ENCODE results near the gene TUBA1C. TPM values are rescaled to one million over a fixed set of nuclear protein-coding genes. Genes with fewer than 3 reads are reported as not detected.
A peak's percentile ranks its signal among the peaks of the same experiment; 100 is the strongest.

Gene TUBA1C
- total and polyA plus RNA-seq, 2 of the 8 experiments (the other 6 are each of a cell fraction or from before 2014, with no cell fraction given) = 504 to 3,101 TPM

GRCh38 chr12:49264466-49264872 is 413 bp upstream of the TUBA1C start (continued):
- TF ChIP-seq, protein P1, sequence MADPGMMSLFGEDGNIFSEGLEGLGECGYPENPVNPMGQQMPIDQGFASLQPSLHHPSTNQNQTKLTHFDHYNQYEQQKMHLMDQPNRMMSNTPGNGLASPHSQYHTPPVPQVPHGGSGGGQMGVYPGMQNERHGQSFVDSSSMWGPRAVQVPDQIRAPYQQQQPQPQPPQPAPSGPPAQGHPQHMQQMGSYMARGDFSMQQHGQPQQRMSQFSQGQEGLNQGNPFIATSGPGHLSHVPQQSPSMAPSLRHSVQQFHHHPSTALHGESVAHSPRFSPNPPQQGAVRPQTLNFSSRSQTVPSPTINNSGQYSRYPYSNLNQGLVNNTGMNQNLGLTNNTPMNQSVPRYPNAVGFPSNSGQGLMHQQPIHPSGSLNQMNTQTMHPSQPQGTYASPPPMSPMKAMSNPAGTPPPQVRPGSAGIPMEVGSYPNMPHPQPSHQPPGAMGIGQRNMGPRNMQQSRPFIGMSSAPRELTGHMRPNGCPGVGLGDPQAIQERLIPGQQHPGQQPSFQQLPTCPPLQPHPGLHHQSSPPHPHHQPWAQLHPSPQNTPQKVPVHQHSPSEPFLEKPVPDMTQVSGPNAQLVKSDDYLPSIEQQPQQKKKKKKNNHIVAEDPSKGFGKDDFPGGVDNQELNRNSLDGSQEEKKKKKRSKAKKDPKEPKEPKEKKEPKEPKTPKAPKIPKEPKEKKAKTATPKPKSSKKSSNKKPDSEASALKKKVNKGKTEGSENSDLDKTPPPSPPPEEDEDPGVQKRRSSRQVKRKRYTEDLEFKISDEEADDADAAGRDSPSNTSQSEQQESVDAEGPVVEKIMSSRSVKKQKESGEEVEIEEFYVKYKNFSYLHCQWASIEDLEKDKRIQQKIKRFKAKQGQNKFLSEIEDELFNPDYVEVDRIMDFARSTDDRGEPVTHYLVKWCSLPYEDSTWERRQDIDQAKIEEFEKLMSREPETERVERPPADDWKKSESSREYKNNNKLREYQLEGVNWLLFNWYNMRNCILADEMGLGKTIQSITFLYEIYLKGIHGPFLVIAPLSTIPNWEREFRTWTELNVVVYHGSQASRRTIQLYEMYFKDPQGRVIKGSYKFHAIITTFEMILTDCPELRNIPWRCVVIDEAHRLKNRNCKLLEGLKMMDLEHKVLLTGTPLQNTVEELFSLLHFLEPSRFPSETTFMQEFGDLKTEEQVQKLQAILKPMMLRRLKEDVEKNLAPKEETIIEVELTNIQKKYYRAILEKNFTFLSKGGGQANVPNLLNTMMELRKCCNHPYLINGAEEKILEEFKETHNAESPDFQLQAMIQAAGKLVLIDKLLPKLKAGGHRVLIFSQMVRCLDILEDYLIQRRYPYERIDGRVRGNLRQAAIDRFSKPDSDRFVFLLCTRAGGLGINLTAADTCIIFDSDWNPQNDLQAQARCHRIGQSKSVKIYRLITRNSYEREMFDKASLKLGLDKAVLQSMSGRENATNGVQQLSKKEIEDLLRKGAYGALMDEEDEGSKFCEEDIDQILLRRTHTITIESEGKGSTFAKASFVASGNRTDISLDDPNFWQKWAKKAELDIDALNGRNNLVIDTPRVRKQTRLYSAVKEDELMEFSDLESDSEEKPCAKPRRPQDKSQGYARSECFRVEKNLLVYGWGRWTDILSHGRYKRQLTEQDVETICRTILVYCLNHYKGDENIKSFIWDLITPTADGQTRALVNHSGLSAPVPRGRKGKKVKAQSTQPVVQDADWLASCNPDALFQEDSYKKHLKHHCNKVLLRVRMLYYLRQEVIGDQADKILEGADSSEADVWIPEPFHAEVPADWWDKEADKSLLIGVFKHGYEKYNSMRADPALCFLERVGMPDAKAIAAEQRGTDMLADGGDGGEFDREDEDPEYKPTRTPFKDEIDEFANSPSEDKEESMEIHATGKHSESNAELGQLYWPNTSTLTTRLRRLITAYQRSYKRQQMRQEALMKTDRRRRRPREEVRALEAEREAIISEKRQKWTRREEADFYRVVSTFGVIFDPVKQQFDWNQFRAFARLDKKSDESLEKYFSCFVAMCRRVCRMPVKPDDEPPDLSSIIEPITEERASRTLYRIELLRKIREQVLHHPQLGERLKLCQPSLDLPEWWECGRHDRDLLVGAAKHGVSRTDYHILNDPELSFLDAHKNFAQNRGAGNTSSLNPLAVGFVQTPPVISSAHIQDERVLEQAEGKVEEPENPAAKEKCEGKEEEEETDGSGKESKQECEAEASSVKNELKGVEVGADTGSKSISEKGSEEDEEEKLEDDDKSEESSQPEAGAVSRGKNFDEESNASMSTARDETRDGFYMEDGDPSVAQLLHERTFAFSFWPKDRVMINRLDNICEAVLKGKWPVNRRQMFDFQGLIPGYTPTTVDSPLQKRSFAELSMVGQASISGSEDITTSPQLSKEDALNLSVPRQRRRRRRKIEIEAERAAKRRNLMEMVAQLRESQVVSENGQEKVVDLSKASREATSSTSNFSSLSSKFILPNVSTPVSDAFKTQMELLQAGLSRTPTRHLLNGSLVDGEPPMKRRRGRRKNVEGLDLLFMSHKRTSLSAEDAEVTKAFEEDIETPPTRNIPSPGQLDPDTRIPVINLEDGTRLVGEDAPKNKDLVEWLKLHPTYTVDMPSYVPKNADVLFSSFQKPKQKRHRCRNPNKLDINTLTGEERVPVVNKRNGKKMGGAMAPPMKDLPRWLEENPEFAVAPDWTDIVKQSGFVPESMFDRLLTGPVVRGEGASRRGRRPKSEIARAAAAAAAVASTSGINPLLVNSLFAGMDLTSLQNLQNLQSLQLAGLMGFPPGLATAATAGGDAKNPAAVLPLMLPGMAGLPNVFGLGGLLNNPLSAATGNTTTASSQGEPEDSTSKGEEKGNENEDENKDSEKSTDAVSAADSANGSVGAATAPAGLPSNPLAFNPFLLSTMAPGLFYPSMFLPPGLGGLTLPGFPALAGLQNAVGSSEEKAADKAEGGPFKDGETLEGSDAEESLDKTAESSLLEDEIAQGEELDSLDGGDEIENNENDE (IDR thresholded peaks at IDR 0.05; ENCODE audit: insufficient replicate concordance, low read length) = no peak
- no peak for TF ChIP-seq EP300 (IDR thresholded peaks at IDR 0.05; ENCODE audit: borderline replicate concordance in 1 of 2, low read depth in 2 of 2, low read length in 2 of 2)
- TF ChIP-seq ATF2 (IDR thresholded peaks at IDR 0.05; ENCODE audit: low read length) = no peak
- TF ChIP-seq EGR1 (IDR thresholded peaks at IDR 0.05; ENCODE audit: borderline replicate concordance, low read depth, low read length) = peak; percentile 76; the same call in 1 of the 2 replicates
- peak; percentile 55; the same call in 1 of the 2 replicates for TF ChIP-seq KDM1A (IDR thresholded peaks at IDR 0.05; ENCODE audit: borderline replicate concordance, low read length)
- peak; percentile 81; the same call in 1 of the 2 replicates for TF ChIP-seq RBBP5 (IDR thresholded peaks at IDR 0.05; ENCODE audit: borderline replicate concordance, low read depth, low read length)
- no peak for TF ChIP-seq NANOG (IDR thresholded peaks at IDR 0.05; ENCODE audit: insufficient read depth, low read depth, low read length, poor library complexity, severe bottlenecking)
- peak; percentile 73 for TF ChIP-seq KDM4A (IDR thresholded peaks at IDR 0.05; ENCODE audit: low read depth, low read length, severe bottlenecking)
- TF ChIP-seq YY1 (IDR thresholded peaks at IDR 0.05; ENCODE audit: low read depth, low read length) = 0 out of 2 replicates have a peak, but pooled peaks have one; percentile 46

Data from H1 (cell line).